GM18861 (cell line): ENCODE data around the gene KRTAP6-3.

ENCODE experiments used
- ATAC-seq: cut with Tn5 transposase; IDR thresholded peaks from one replicate; pipeline ENCODE4 v1.9.1; 2021; ENCODE audit not compliant: unreplicated experiment

Gene KRTAP6-3

GRCh38 chr21:30623362-30623761 is 31.1 kb downstream of the KRTAP6-3 start:
- ATAC-seq, result no peak

DNA sequence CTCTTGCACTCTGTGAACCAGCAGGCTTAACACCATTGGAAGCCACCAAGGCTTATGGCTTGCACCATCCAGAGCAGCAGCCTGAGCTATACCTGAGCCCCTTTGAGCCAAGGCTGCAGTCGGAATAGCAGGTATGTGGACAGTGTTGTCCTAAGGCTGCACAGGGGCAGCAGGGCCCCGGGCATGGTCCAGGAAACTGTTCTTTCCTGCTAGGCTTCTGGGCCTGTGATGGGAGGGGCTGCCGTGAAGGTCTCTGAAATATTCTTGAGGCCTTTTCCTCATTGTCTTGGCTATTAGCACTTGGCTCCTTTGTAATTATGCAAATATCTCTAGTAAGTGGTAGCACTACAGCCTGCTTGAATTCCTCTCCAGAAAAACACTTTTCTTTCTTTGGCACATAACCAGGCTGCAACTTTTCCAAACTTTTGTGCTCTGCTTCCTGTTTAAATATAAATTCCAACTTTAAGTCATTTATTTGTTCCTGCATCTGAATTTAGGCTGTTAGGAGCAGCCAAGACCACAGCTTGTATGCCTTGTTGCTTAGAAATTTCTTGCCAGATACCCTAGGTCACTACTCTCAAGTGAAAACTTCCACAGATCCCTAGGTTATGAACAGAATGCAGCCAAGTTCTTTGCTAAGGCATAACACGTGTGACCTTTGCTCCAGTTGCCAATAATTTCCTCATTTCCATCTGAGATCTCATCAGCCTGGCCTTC is 33.4 kb downstream of the KRTAP6-3 start:
- no peak for ATAC-seq

- no peak for ATAC-seq
Observed at GRCh38 chr21:30628109-30628508, 35.9 kb downstream of the KRTAP6-3 start.

DNA sequence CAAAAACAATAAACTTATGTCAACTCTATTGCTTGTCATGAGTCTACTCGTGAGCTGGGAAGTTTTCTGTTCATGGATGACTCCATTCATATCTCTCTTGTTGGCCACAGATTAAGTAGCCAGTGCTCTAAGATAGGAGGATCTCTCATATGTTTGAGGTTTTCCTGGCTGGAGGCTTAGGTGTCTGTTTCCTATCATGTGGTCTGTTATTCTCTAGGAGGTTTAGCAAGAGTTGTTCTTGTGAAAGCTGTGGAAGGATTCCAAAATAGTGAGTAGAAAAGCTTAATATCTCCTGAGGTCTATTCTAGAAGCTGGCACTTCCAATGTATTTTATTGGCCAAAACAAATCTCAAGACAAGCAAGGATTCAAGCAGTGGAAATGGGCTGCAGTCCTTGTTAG is 37.0 kb downstream of the KRTAP6-3 start:
- no peak for ATAC-seq

- ATAC-seq, result no peak
Observed at GRCh38 chr21:30634906-30635305, 42.7 kb downstream of the KRTAP6-3 start, which contains the start of gene KRTAP20-2. TSS of gene KRTAP20-2 (plus strand) at chr21:30635206. CDS start at chr21:30635264, 58 bp downstream.

DNA sequence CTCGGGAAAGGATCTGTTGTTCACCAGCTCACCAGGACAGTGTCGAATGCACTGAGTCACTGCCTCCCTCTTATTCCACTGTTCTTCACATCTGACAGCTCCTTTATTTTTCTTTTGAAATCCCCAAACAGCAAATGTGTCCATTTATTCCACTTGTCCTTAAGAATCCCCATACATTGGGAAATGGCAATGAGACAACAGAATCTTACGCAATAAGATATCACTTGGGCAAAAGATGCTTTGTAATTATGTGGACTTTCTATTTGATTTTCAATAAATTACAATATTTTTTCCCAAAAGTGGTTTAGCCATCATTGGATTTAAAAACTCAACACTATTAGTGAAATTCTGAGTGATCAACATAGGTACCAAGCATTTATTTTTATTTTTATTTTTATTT is 46.4 kb downstream of the KRTAP6-3 start:
- ATAC-seq, result no peak

DNA sequence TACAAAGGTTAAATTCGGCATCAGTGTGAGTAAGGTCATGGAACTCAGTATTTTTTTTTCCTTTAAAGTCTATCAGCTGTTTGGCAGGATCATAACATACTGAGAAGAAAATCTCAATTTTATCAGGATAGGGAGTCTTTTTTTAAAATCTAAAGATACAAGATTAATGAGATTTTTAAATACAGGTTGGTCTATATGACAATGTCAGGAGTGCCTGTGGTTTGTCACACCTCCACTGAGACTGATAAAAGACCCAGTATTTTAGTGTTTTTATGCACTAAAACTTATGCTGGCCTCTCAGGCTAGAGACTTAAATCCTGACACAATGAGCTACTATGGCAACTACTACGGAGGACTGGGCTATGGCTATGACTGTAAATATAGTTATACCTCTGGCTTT is 50.3 kb downstream of the KRTAP6-3 start, which contains the start of gene KRTAP20-3:
Gene KRTAP20-3, plus strand, starts transcription at position 301 of the 400 bp plus-strand sequence.
- no peak for ATAC-seq
